PC-3 (cell line): ENCODE data around the gene GRAMD2A.

Source experiments
- EZH2phosphoT487 ChIP-seq: fragments of 300-600 bp; sonication (generic); IDR thresholded peaks from 2 replicates; pipeline ENCODE4 v1.6.1; 2018; ENCODE audit warnings: mild to moderate bottlenecking, antibody characterized with exemption, low read length, borderline replicate concordance
- TF ChIP-seq, protein P1 (sequence below): fragments of 300-600 bp; sonication (generic); conservative IDR thresholded peaks from 2 replicates; pipeline ENCODE4 v1.5.1; 2017; ENCODE audit warnings: antibody characterized with exemption, low read depth, mild to moderate bottlenecking, low read length

DNA sequence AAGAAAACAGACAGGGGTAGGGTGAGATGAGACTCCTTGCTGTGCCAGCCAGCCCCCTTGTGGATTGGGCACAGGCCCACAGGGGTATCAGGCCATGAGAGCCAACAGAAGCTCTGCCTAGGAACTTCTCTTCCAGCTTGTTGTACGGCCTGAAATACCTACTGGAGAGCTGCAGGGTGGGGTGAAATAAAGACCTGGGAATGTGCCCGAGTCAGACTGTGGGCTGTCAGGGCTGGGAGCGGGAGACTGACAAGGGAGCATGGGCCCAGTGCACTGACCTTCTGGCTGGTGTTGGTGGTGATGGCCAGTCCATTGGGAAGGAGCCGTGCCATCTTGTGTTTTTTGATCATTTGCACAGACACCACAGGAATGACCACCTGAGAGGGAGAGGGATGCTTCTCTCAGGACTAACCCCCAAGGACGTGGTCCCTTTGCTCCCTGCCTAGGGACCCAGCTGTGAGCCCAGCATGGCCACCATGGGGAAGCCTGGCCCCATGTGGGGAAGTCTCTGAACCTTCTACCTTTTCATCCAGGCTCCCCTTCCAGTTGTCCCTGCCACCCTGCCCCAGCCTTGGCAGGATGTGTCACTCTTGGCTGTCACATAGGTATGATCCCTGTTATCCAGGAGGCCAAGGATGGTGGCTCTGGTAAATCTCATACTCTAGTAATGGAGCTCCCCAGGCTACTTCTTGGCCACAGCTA is 30.7 kb downstream of the GRAMD2A start:
- TF ChIP-seq, protein P1, sequence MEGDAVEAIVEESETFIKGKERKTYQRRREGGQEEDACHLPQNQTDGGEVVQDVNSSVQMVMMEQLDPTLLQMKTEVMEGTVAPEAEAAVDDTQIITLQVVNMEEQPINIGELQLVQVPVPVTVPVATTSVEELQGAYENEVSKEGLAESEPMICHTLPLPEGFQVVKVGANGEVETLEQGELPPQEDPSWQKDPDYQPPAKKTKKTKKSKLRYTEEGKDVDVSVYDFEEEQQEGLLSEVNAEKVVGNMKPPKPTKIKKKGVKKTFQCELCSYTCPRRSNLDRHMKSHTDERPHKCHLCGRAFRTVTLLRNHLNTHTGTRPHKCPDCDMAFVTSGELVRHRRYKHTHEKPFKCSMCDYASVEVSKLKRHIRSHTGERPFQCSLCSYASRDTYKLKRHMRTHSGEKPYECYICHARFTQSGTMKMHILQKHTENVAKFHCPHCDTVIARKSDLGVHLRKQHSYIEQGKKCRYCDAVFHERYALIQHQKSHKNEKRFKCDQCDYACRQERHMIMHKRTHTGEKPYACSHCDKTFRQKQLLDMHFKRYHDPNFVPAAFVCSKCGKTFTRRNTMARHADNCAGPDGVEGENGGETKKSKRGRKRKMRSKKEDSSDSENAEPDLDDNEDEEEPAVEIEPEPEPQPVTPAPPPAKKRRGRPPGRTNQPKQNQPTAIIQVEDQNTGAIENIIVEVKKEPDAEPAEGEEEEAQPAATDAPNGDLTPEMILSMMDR, result no peak
- no peak for TF ChIP-seq EZH2phosphoT487
